Stimulated activated naive CD8-positive, alpha-beta T cell treated with anti-CD3 and anti-CD28 coated beads, Interleukin-15, Interleukin-2, amounts not matched to agents 100 ng/mL and 50 ng/mL, for 24 hours (primary cell): ENCODE results near the gene NUP98.

ENCODE experiments used
- H3K27ac Mint-ChIP-seq: one replicate; pipeline ENCODE4 v1.8.0; 2021; ENCODE audit warnings: mild to moderate bottlenecking, mixed read lengths
- H3K27me3 Mint-ChIP-seq: one replicate; pipeline ENCODE4 v1.8.0; 2021; ENCODE audit warnings: mixed read lengths
- H3K36me3 Mint-ChIP-seq: one replicate; pipeline ENCODE4 v1.8.0; 2021; ENCODE audit warnings: low read depth, mixed read lengths
- H3K4me1 Mint-ChIP-seq: one replicate; pipeline ENCODE4 v1.8.0; 2021; ENCODE audit warnings: low read depth, mixed read lengths
- H3K4me3 Mint-ChIP-seq: one replicate; pipeline ENCODE4 v1.8.0; 2021; ENCODE audit warnings: mild to moderate bottlenecking, mixed read lengths
- H3K9me3 Mint-ChIP-seq: one replicate; pipeline ENCODE4 v1.8.0; 2021; ENCODE audit warnings: mixed read lengths

NUP98 gene

GRCh38 chr11:3753110-3753509 is 44.2 kb downstream of the NUP98 start:
- Mint-ChIP-seq H3K4me1 (no peaks in the 10 kb centered on the region), H3K9me3 (no peaks in the 10 kb centered on the region), H3K4me3 (no peak overlapping the region), H3K36me3 (peaks cover 56% of the 10 kb centered on the region), H3K27ac (no peak overlapping the region), H3K27me3 (no peaks in the 10 kb centered on the region)

- Mint-ChIP-seq H3K4me1 (no peaks in the 10 kb centered on the region), H3K9me3 (no peaks in the 10 kb centered on the region), H3K4me3 (no peak overlapping the region), H3K27me3 (no peaks in the 10 kb centered on the region), H3K27ac (no peak overlapping the region), H3K36me3 (peaks cover 54% of the 10 kb centered on the region)
These were observed 49.6 kb downstream of the NUP98 start for GRCh38 chr11:3747704-3748103.

GRCh38 chr11:3745161-3745560 is 52.2 kb downstream of the NUP98 start:
- H3K9me3 Mint-ChIP-seq = no peaks in the 10 kb centered on the region
- H3K36me3 Mint-ChIP-seq = peaks cover 53% of the 10 kb centered on the region
- no peak overlapping the region for H3K4me3 Mint-ChIP-seq
- no peaks in the 10 kb centered on the region for H3K4me1 Mint-ChIP-seq
- no peak overlapping the region for H3K27ac Mint-ChIP-seq
- no peaks in the 10 kb centered on the region for H3K27me3 Mint-ChIP-seq

GRCh38 chr11:3738723-3739122 is 58.6 kb downstream of the NUP98 start:
- Mint-ChIP-seq H3K36me3 (peaks cover 66% of the 10 kb centered on the region), H3K9me3 (no peaks in the 10 kb centered on the region), H3K27ac (no peak overlapping the region), H3K27me3 (no peaks in the 10 kb centered on the region), H3K4me1 (no peaks in the 10 kb centered on the region), H3K4me3 (no peak overlapping the region)

GRCh38 chr11:3738241-3738640 is 59.1 kb downstream of the NUP98 start:
- no peak overlapping the region for H3K27ac Mint-ChIP-seq

GRCh38 chr11:3737386-3737933 is 59.9 kb downstream of the NUP98 start:
- Mint-ChIP-seq H3K27ac (no peak overlapping the region), H3K27me3 (no peaks in the 10 kb centered on the region), H3K4me3 (no peak overlapping the region), H3K4me1 (no peaks in the 10 kb centered on the region), H3K9me3 (no peaks in the 10 kb centered on the region), H3K36me3 (peaks cover 74% of the 10 kb centered on the region)

More at GRCh38 chr11:3738241-3738640, 59.1 kb downstream of the NUP98 start:
- H3K4me1 Mint-ChIP-seq = no peaks in the 10 kb centered on the region
- no peaks in the 10 kb centered on the region for H3K9me3 Mint-ChIP-seq
- no peaks in the 10 kb centered on the region for H3K27me3 Mint-ChIP-seq
- H3K4me3 Mint-ChIP-seq = no peak overlapping the region
- H3K36me3 Mint-ChIP-seq = peaks cover 71% of the 10 kb centered on the region

- H3K27ac Mint-ChIP-seq = no peak overlapping the region
- H3K9me3 Mint-ChIP-seq = no peaks in the 10 kb centered on the region
- no peaks in the 10 kb centered on the region for H3K27me3 Mint-ChIP-seq
- H3K36me3 Mint-ChIP-seq = peaks cover 76% of the 10 kb centered on the region
- no peak overlapping the region for H3K4me3 Mint-ChIP-seq
- no peaks in the 10 kb centered on the region for H3K4me1 Mint-ChIP-seq
These were observed 60.5 kb downstream of the NUP98 start for GRCh38 chr11:3736816-3737215.

- Mint-ChIP-seq H3K9me3 (no peaks in the 10 kb centered on the region), H3K4me3 (no peak overlapping the region), H3K36me3 (peaks cover 78% of the 10 kb centered on the region), H3K4me1 (no peaks in the 10 kb centered on the region), H3K27me3 (no peaks in the 10 kb centered on the region), H3K27ac (no peak overlapping the region)
These were observed 61.5 kb downstream of the NUP98 start for GRCh38 chr11:3735827-3736226.

- Mint-ChIP-seq H3K27ac (no peak overlapping the region), H3K4me3 (no peak overlapping the region), H3K36me3 (peaks cover 87% of the 10 kb centered on the region), H3K27me3 (no peaks in the 10 kb centered on the region), H3K9me3 (no peaks in the 10 kb centered on the region), H3K4me1 (no peaks in the 10 kb centered on the region)
These were observed 64.5 kb downstream of the NUP98 start for GRCh38 chr11:3732671-3733436.

- H3K27ac Mint-ChIP-seq = no peak overlapping the region
- no peaks in the 10 kb centered on the region for H3K27me3 Mint-ChIP-seq
- no peak overlapping the region for H3K4me3 Mint-ChIP-seq
- H3K9me3 Mint-ChIP-seq = no peaks in the 10 kb centered on the region
- H3K36me3 Mint-ChIP-seq = peaks cover 82% of the 10 kb centered on the region
- no peaks in the 10 kb centered on the region for H3K4me1 Mint-ChIP-seq
These were observed 74.2 kb downstream of the NUP98 start for GRCh38 chr11:3723014-3723708.

- no peaks in the 10 kb centered on the region for H3K4me1 Mint-ChIP-seq
- H3K27me3 Mint-ChIP-seq = no peaks in the 10 kb centered on the region
- H3K9me3 Mint-ChIP-seq = no peaks in the 10 kb centered on the region
- no peak overlapping the region for H3K4me3 Mint-ChIP-seq
- H3K27ac Mint-ChIP-seq = no peak overlapping the region
- H3K36me3 Mint-ChIP-seq = peaks cover 82% of the 10 kb centered on the region
These were observed 75.3 kb downstream of the NUP98 start for GRCh38 chr11:3722100-3722499.

GRCh38 chr11:3720997-3721396 is 76.4 kb downstream of the NUP98 start:
- Mint-ChIP-seq H3K4me1 (no peaks in the 10 kb centered on the region), H3K27ac (no peak overlapping the region), H3K36me3 (peaks cover 72% of the 10 kb centered on the region), H3K27me3 (no peaks in the 10 kb centered on the region), H3K4me3 (no peak overlapping the region), H3K9me3 (no peaks in the 10 kb centered on the region)

GRCh38 chr11:3712274-3712673 is 85.1 kb downstream of the NUP98 start:
- Mint-ChIP-seq H3K36me3 (peaks cover 61% of the 10 kb centered on the region), H3K4me3 (no peak overlapping the region), H3K4me1 (peaks cover 4% of the 10 kb centered on the region), H3K9me3 (no peaks in the 10 kb centered on the region), H3K27ac (no peak overlapping the region), H3K27me3 (no peaks in the 10 kb centered on the region)

GRCh38 chr11:3710485-3711259 is 86.7 kb downstream of the NUP98 start:
- H3K9me3 Mint-ChIP-seq = no peaks in the 10 kb centered on the region
- H3K27me3 Mint-ChIP-seq = no peaks in the 10 kb centered on the region
- H3K4me1 Mint-ChIP-seq = peaks cover 4% of the 10 kb centered on the region
- peak overlapping the region; percentile 28 for H3K27ac Mint-ChIP-seq
- no peak overlapping the region for H3K4me3 Mint-ChIP-seq
- peaks cover 68% of the 10 kb centered on the region for H3K36me3 Mint-ChIP-seq

- Mint-ChIP-seq H3K27ac (no peak overlapping the region), H3K9me3 (no peaks in the 10 kb centered on the region), H3K4me1 (peaks cover 4% of the 10 kb centered on the region), H3K4me3 (no peak overlapping the region), H3K27me3 (no peaks in the 10 kb centered on the region), H3K36me3 (peaks cover 71% of the 10 kb centered on the region)
These were observed 87.4 kb downstream of the NUP98 start for GRCh38 chr11:3709977-3710376.
